OCI-M2 (cell line): ENCODE data around the gene FHOD1.

ENCODE experiments used
- DNase-seq: peaks from one replicate; lab custom pipeline; 2025; ENCODE audit not compliant: unreplicated experiment; lab: John Stamatoyannopoulos, UW

The FHOD1 gene

GRCh38 chr16:67247192-67248072, at the start of gene FHOD1:
FHOD1 (minus strand) TSS chr16:67247481; CDS start chr16:67247410, 71 bp downstream.
- DNase-seq: peak; percentile 62

DNA sequence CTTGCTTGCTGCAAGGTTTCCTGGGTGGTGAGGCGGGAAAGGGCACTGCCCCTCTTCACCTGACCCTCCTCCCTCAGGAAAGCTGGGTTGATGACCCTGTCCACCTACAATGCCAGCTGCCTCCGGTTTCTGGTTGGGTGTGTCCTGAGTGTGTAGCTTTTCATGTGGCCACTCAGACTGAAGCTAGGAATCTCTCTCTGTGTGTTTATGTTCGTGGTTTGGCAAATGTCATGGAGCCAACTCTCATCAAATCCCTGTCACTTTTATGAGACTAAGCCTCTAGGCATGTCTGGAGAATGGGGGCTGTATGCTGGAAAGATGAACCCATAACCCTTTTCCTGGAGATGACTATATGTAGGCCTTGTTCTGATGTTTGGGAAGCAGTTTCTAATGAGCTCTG, 49.1 kb upstream of the FHOD1 start:
- DNase-seq: no peak

DNA sequence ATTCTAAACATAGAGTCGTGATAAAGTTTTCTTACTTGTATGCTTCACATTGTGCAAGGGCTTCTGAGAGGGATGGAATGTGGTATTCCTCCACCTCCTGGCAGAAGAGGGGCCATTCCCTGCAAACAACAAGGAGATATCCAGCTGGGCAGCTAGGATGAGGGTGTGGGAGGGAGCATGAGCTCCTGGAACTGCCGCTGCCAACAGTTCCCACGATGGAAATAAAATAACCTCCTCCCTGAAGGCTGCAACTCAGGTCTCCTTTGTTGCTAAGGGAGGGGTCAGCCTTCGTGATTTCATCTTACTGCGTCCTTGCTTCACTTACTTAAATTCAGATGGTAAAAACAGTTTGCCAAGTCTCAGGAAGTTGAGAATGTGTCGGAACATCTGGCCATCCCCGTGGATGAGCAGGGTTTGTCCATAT, 47.7 kb upstream of the FHOD1 start:
- DNase-seq: no peak

GRCh38 chr16:67294171-67294757, 47.0 kb upstream of the FHOD1 start:
- DNase-seq: no peak

GRCh38 chr16:67291461-67291860, 44.2 kb upstream of the FHOD1 start:
- DNase-seq: no peak

- DNase-seq: no peak
Observed at GRCh38 chr16:67287960-67288359, 40.7 kb upstream of the FHOD1 start.

- DNase-seq: no peak
Observed at GRCh38 chr16:67286441-67287235, 39.4 kb upstream of the FHOD1 start.

DNA sequence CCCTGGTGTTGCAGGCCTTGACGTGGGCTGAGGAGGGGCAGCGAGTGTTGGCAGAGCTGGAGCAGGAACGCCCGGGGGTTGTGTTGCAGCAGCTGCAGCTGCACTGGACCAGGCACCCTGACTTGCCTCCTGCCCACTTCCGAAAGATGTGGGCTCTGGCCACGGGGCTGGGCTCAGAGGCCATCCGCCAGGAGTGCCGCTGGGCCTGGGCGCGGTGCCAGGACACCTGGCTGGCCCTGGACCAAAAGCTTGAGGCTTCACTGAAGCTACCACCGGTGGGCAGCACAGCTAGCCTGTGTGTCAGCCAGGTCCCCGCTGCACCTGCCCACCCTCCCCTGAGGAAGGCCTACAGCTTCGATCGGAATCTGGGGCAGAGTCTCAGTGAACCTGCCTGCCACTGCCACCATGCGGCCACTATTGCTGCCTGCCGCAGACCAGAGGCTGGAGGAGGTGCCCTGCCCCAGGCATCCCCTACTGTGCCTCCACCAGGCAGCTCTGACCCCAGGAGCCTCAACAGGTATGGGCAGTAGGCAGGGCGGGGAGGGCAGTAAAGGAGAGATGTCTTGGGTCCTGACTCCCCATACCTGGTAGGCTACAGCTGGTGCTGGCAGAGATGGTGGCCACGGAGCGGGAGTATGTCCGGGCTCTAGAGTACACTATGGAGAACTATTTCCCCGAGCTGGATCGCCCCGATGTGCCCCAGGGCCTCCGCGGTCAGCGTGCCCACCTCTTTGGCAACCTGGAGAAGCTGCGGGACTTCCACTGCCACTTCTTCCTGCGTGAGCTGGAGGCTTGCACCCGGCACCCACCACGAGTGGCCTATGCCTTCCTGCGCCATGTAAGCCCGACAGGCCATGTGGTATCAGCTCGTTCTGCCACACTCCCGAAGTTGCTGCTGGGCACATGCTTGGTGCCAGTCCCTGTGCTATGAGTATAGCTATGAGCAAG, 37.7 kb upstream of the FHOD1 start:
- DNase-seq: no peak

GRCh38 chr16:67283826-67284555, 36.7 kb upstream of the FHOD1 start:
- DNase-seq: no peak

DNA sequence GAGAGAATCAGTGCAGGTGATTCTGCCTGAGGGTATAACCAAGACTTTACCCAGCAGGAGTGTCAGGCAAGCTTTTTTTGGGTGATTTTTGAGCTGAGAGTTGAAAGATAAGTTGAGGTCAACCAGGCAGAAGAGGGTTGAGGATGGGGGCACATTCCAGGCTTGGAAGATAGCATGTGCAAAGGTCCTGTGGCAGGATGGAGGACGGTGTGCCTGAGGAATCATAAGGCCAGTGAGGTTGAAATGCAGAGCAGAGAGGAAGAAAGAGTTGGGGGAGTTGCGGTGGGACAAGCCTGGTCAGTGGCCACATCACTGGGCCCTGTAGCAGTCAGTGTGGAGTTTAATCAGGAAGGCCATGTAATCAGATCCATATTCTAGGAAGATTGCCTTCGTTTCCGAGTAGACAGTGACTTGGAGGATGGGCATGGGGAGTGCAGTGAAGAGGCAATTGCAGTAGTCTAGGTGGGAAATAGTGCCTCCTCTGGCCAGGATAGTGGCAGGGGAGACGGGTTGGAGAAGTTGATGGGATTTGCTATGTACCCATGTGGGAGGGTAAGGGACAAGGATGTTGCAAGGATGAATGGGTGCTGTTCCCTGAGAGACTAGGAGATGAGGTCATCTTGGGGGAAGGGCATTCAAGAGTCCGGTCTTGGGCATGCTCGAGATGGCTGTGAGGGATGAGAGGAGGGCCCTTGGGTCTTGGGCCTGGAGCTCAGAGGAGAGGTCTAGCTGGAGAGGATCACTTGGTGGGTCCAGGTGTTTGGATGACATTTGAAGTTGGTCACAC, 36.0 kb upstream of the FHOD1 start:
- no peak for DNase-seq

DNA sequence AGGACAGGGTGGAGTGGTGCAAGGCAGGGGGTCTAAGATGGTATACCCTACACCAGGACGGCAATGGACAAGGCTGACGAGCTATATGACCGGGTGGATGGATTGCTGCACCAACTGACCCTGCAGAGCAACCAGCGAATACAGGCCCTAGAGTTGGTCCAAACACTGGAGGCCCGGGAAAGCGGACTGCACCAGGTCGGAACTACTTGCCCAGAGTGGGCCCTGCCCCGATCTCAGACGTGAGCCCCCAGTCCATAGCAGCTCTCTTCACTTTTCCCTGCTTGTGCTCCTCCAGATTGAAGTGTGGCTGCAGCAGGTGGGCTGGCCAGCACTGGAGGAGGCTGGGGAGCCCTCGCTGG, 35.1 kb upstream of the FHOD1 start:
- no peak for DNase-seq

GRCh38 chr16:67281536-67282446, 34.5 kb upstream of the FHOD1 start:
- no peak for DNase-seq

- DNase-seq: no peak
Observed at GRCh38 chr16:67280090-67281015, 33.1 kb upstream of the FHOD1 start.

GRCh38 chr16:67279296-67280089, 32.2 kb upstream of the FHOD1 start, which contains the start of gene PLEKHG4:
PLEKHG4 (plus strand) TSS chr16:67279532; CDS start chr16:67280045, 513 bp downstream.
- no peak for DNase-seq

GRCh38 chr16:67278773-67279295, 31.6 kb upstream of the FHOD1 start:
- DNase-seq: no peak
